ENCODE measurements around the gene RPEL1.

- TF ChIP-seq, protein P1, sequence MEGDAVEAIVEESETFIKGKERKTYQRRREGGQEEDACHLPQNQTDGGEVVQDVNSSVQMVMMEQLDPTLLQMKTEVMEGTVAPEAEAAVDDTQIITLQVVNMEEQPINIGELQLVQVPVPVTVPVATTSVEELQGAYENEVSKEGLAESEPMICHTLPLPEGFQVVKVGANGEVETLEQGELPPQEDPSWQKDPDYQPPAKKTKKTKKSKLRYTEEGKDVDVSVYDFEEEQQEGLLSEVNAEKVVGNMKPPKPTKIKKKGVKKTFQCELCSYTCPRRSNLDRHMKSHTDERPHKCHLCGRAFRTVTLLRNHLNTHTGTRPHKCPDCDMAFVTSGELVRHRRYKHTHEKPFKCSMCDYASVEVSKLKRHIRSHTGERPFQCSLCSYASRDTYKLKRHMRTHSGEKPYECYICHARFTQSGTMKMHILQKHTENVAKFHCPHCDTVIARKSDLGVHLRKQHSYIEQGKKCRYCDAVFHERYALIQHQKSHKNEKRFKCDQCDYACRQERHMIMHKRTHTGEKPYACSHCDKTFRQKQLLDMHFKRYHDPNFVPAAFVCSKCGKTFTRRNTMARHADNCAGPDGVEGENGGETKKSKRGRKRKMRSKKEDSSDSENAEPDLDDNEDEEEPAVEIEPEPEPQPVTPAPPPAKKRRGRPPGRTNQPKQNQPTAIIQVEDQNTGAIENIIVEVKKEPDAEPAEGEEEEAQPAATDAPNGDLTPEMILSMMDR (IDR thresholded peaks at IDR 0.05), result no peak
- TF ChIP-seq POLR2A (IDR thresholded peaks at IDR 0.05), result no peak
These were observed 42.2 kb upstream of the RPEL1 start for GRCh38 chr10:103203466-103203865.
